Liver (tissue), 9 donors: ENCODE measurements around the gene APOF. TPM values are rescaled to one million over a fixed set of nuclear protein-coding genes. Genes with fewer than 3 reads are reported as not detected.

Experiments used
- DNase-seq: peaks from one replicate; pipeline ENCODE4 v3.0.0-alpha.2; 2017; ENCODE audit warnings: low spot score
- H3K27ac ChIP-seq, 2 donors: one replicate each; pipeline ENCODE4 v1.7.0; 2013; ENCODE audit warnings: inconsistent platforms in 2 of 2, low read length in 2 of 2, control low read depth in 1 of 2, low read depth in 1 of 2, mild to moderate bottlenecking in 1 of 2
- H3K27me3 ChIP-seq, 4 donors: one replicate each; pipeline versions ENCODE4 v1.6.1 to v1.7.0; 2013; ENCODE audit warnings: low read length in 3 of 4, inconsistent platforms in 1 of 4, mild to moderate bottlenecking in 1 of 4, moderate library complexity in 1 of 4; ENCODE audit not compliant: control insufficient read depth in 4 of 4, insufficient read depth in 4 of 4
- H3K36me3 ChIP-seq, 4 donors: one replicate each; pipeline versions ENCODE4 v1.6.1 to v1.7.0; 2013; ENCODE audit warnings: low read length in 3 of 4, mild to moderate bottlenecking in 3 of 4, low read depth in 1 of 4, moderate library complexity in 1 of 4; ENCODE audit not compliant: control insufficient read depth in 4 of 4, insufficient read depth in 3 of 4
- H3K4me1 ChIP-seq, 4 donors: one replicate each; pipeline versions ENCODE4 v1.6.1 to v1.7.0; 2013; ENCODE audit warnings: low read length in 3 of 4, mild to moderate bottlenecking in 3 of 4, moderate library complexity in 1 of 4; ENCODE audit not compliant: control insufficient read depth in 4 of 4, insufficient read depth in 4 of 4
- H3K4me3 ChIP-seq, 3 donors: one replicate each; pipeline versions ENCODE4 v1.6.1 to v1.7.0; 2013; ENCODE audit warnings: low read length in 3 of 3, control low read depth in 1 of 3, low read depth in 1 of 3, mild to moderate bottlenecking in 1 of 3
- H3K9ac ChIP-seq, 2 donors: one replicate each; pipeline ENCODE4 v1.7.0; 2013; ENCODE audit warnings: low read length in 2 of 2, mild to moderate bottlenecking in 2 of 2, moderate library complexity in 2 of 2, control low read depth in 1 of 2, low read depth in 1 of 2
- H3K9me3 ChIP-seq, 4 donors: one replicate each; pipeline versions ENCODE4 v1.6.1 to v1.7.0; 2013; ENCODE audit warnings: low read length in 3 of 4; ENCODE audit not compliant: control insufficient read depth in 4 of 4
- EGR1 ChIP-seq, 2 donors: IDR thresholded peaks; 2 replicates each; pipeline ENCODE4 v1.6.1; 2016 to 2018; ENCODE audit warnings: antibody characterized with exemption in 2 of 2, low read depth in 2 of 2
- FOXA1 ChIP-seq: IDR thresholded peaks from 2 replicates; pipeline ENCODE4 v1.6.1; 2016; ENCODE audit warnings: antibody characterized with exemption
- FOXA2 ChIP-seq: IDR thresholded peaks from 2 replicates; pipeline ENCODE4 v1.6.1; 2016; ENCODE audit warnings: antibody characterized with exemption
- GABPA ChIP-seq, 2 donors: IDR thresholded peaks in 1 of 2; conservative IDR thresholded peaks in 1 of 2; 2 replicates each; pipeline ENCODE4 v1.6.1; 2016; ENCODE audit warnings: antibody characterized with exemption in 2 of 2, mild to moderate bottlenecking in 1 of 2, moderate library complexity in 1 of 2
- HNF4A ChIP-seq, 2 donors: conservative IDR thresholded peaks; 2 replicates each; pipeline ENCODE4 v1.6.1; 2016; ENCODE audit warnings: antibody characterized with exemption in 2 of 2, mild to moderate bottlenecking in 2 of 2
- HNF4G ChIP-seq: IDR thresholded peaks from 2 replicates; pipeline ENCODE4 v1.6.1; 2016; ENCODE audit warnings: antibody characterized with exemption
- JUND ChIP-seq, 2 donors: IDR thresholded peaks; 2 replicates each; pipeline ENCODE4 v1.6.1; 2016; ENCODE audit warnings: antibody characterized with exemption in 2 of 2
- NR2F2 ChIP-seq: IDR thresholded peaks from 2 replicates; pipeline ENCODE4 v1.6.1; 2016; ENCODE audit warnings: antibody characterized with exemption
- RAD21 ChIP-seq, 2 donors: IDR thresholded peaks; 2 replicates each; pipeline ENCODE4 v1.6.1; 2016; ENCODE audit warnings: antibody characterized with exemption in 2 of 2, mild to moderate bottlenecking in 2 of 2
- RXRA ChIP-seq, 2 donors: IDR thresholded peaks; 2 replicates each; pipeline ENCODE4 v1.6.1; 2017 to 2018; ENCODE audit warnings: antibody characterized with exemption in 2 of 2, mild to moderate bottlenecking in 1 of 2
- SP1 ChIP-seq: IDR thresholded peaks from 2 replicates; pipeline ENCODE4 v1.6.1; 2018; ENCODE audit warnings: antibody characterized with exemption, mild to moderate bottlenecking
- TAF1 ChIP-seq: conservative IDR thresholded peaks from 2 replicates; pipeline ENCODE4 v1.6.1; 2016; ENCODE audit warnings: antibody characterized with exemption, mild to moderate bottlenecking
- WGBS: extraction: QIAGEN DNeasy Blood & Tissue Kit; methylation state at CpG from one replicate; pipeline ENCODE4 v1.1.7; 2013; 5-methylcytosine and 5-hydroxymethylcytosine counted together
- polyA plus RNA-seq, 2 donors: library from polyadenylated mRNA; stranded (reverse) in 1 of 2; unstranded in 1 of 2; fragments of 200-250 nt in 1 of 2; fragments of >200 nt in 1 of 2; fragmentation: Nextera tagmentation in 1 of 2; extraction: Ambion mirVana in 1 of 2; gene quantifications; one replicate each; pipeline versions ENCODE4 v1.2.1 to v1.2.3, GENCODE V29; 2013 to 2015
- total RNA-seq, 2 donors: library from RNA; depleted of rRNA; stranded (reverse); fragments of >200 nt; gene quantifications; one replicate each; pipeline ENCODE4 v1.2.3, GENCODE V29; 2014
- TF ChIP-seq, protein P1 (sequence below): IDR thresholded peaks from 2 replicates; pipeline ENCODE4 v1.6.1; 2016; ENCODE audit warnings: antibody characterized with exemption, mild to moderate bottlenecking
- TF ChIP-seq, protein P2 (sequence below): IDR thresholded peaks from 2 replicates; pipeline ENCODE4 v1.6.1; 2016; ENCODE audit warnings: antibody characterized with exemption
- TF ChIP-seq, protein P3 (sequence below): IDR thresholded peaks from 2 replicates; pipeline ENCODE4 v1.6.1; 2016; ENCODE audit warnings: antibody characterized with exemption
- TF ChIP-seq, protein P4 (sequence below): IDR thresholded peaks from 2 replicates; pipeline ENCODE4 v1.6.1; 2016; ENCODE audit warnings: antibody characterized with exemption
- TF ChIP-seq, protein P5 (sequence below): fragments of 150-350 bp; IDR thresholded peaks from 2 replicates; pipeline ENCODE4 v1.5.1; 2017; ENCODE audit warnings: improper control_type of control experiment, low read depth, low read length; ENCODE audit not compliant: missing input control
- donor health status: healthy.
- donor health status: healthy.
- donor health status: healthy.
- donor health status: healthy.
- donor health status: healthy.

APOF gene
- total and polyA plus RNA-seq, 4 donors, result 11.9 to 335 (median 156) TPM

DNA sequence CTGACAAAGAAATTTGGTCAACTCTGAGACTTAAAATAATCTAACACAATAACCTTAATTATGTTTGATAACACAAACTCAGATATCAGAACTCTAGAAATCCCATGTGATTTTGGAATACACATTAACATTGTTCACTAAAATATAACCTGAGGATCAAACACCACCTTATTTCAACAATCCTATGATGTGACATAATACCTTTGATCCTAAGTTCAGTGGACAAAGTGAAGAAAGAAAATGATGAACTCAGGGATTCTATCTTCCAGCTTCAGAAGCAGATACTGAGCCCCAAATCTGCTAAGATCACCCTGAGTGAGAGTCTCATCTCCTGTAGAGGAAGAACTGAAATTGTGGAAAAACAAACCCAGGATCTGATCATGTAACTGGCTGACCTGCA, 35.7 kb upstream of the APOF start:
- no peak for DNase-seq
- no peak overlapping the region for H3K4me3 ChIP-seq
- H3K27me3 ChIP-seq, result no peaks in the 10 kb centered on the region
- no peak overlapping the region for H3K27ac ChIP-seq
- H3K9me3 ChIP-seq, result no peaks in the 10 kb centered on the region
- no peaks in the 10 kb centered on the region for H3K4me1 ChIP-seq
- no peak overlapping the region for H3K9ac ChIP-seq
- no peaks in the 10 kb centered on the region for H3K36me3 ChIP-seq
- TF ChIP-seq FOXA1, result no peak
- no peak for TF ChIP-seq HNF4G
- peak; percentile 56 for TF ChIP-seq HNF4A (conservative IDR thresholded peaks at IDR 0.05)

DNA sequence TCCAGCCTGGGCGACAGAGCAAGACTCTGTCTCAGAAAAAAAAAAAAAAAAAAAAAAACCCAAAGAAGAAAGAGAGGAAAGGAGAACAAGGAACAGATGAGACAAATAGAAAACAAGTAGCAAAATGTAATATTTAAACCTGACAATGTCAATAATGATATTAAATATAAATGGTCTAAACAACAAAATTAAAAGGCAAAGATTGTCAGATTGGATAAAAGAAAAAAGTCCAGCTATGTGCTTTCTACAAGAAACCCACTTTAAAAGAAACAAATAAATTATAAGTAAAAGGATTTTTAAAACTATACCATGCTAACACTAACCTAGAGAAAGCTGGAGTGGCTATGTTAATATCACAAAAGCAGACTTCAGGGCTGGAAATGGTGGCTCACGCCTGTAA, 29.7 kb upstream of the APOF start:
- WGBS, result 100% methylated on average over 2 of the region's 2 CpGs
- TF ChIP-seq FOXA1 (no peak), GABPA (IDR thresholded peaks at IDR 0.05 in 1 of 2, conservative IDR thresholded peaks at IDR 0.05 in 1 of 2) (no peak), HNF4A (conservative IDR thresholded peaks at IDR 0.05) (no peak), RXRA (IDR thresholded peaks at IDR 0.05) (no peak), HNF4G (no peak), NR2F2 (no peak), SP1 (no peak), TAF1 (no peak), RAD21 (IDR thresholded peaks at IDR 0.05) (no peak), FOXA2 (no peak)
- TF ChIP-seq, protein P1, sequence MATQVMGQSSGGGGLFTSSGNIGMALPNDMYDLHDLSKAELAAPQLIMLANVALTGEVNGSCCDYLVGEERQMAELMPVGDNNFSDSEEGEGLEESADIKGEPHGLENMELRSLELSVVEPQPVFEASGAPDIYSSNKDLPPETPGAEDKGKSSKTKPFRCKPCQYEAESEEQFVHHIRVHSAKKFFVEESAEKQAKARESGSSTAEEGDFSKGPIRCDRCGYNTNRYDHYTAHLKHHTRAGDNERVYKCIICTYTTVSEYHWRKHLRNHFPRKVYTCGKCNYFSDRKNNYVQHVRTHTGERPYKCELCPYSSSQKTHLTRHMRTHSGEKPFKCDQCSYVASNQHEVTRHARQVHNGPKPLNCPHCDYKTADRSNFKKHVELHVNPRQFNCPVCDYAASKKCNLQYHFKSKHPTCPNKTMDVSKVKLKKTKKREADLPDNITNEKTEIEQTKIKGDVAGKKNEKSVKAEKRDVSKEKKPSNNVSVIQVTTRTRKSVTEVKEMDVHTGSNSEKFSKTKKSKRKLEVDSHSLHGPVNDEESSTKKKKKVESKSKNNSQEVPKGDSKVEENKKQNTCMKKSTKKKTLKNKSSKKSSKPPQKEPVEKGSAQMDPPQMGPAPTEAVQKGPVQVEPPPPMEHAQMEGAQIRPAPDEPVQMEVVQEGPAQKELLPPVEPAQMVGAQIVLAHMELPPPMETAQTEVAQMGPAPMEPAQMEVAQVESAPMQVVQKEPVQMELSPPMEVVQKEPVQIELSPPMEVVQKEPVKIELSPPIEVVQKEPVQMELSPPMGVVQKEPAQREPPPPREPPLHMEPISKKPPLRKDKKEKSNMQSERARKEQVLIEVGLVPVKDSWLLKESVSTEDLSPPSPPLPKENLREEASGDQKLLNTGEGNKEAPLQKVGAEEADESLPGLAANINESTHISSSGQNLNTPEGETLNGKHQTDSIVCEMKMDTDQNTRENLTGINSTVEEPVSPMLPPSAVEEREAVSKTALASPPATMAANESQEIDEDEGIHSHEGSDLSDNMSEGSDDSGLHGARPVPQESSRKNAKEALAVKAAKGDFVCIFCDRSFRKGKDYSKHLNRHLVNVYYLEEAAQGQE, result no peak
- TF ChIP-seq, protein P2, sequence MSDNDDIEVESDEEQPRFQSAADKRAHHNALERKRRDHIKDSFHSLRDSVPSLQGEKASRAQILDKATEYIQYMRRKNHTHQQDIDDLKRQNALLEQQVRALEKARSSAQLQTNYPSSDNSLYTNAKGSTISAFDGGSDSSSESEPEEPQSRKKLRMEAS, result no peak
- TF ChIP-seq, protein P3, sequence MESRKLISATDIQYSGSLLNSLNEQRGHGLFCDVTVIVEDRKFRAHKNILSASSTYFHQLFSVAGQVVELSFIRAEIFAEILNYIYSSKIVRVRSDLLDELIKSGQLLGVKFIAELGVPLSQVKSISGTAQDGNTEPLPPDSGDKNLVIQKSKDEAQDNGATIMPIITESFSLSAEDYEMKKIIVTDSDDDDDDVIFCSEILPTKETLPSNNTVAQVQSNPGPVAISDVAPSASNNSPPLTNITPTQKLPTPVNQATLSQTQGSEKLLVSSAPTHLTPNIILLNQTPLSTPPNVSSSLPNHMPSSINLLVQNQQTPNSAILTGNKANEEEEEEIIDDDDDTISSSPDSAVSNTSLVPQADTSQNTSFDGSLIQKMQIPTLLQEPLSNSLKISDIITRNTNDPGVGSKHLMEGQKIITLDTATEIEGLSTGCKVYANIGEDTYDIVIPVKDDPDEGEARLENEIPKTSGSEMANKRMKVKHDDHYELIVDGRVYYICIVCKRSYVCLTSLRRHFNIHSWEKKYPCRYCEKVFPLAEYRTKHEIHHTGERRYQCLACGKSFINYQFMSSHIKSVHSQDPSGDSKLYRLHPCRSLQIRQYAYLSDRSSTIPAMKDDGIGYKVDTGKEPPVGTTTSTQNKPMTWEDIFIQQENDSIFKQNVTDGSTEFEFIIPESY, result no peak

DNA sequence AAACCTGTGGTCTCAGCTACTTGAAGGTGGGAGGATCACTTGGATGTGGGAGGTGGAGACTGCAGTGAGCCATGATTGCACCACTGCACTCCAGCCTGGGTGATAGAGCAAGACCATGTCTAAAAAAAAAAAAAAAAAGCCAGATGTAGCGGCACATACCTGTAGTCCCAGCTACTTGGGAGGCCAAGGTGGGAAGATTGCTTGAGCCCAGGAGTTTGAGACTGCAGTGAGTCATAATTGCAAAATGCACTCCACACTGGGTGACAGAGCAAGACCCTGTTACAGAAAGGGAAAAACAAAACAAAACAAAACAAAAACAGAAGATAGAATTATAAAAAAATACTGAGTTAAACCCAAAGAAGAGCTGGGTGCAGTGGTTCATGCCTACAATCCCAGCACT, 29.1 kb upstream of the APOF start:
- Histone ChIP-seq H3K27me3 (no peaks in the 10 kb centered on the region), H3K27ac (no peak overlapping the region), H3K36me3 (no peaks in the 10 kb centered on the region), H3K9ac (no peak overlapping the region), H3K9me3 (no peaks in the 10 kb centered on the region), H3K4me3 (no peak overlapping the region), H3K4me1 (no peaks in the 10 kb centered on the region)
- WGBS, result 100% methylated on average over 1 of the region's 1 CpG
- DNase-seq, result no peak
- TF ChIP-seq, protein P2, result no peak
- TF ChIP-seq, protein P4, sequence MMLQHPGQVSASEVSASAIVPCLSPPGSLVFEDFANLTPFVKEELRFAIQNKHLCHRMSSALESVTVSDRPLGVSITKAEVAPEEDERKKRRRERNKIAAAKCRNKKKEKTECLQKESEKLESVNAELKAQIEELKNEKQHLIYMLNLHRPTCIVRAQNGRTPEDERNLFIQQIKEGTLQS, result no peak
- TF ChIP-seq SP1 (no peak), HNF4G (no peak), JUND (IDR thresholded peaks at IDR 0.05) (no peak), EGR1 (IDR thresholded peaks at IDR 0.05; ENCODE audit: low read depth in 2 of 2) (no peak), NR2F2 (no peak), RAD21 (IDR thresholded peaks at IDR 0.05) (no peak), RXRA (IDR thresholded peaks at IDR 0.05) (no peak)
- TF ChIP-seq, protein P5, sequence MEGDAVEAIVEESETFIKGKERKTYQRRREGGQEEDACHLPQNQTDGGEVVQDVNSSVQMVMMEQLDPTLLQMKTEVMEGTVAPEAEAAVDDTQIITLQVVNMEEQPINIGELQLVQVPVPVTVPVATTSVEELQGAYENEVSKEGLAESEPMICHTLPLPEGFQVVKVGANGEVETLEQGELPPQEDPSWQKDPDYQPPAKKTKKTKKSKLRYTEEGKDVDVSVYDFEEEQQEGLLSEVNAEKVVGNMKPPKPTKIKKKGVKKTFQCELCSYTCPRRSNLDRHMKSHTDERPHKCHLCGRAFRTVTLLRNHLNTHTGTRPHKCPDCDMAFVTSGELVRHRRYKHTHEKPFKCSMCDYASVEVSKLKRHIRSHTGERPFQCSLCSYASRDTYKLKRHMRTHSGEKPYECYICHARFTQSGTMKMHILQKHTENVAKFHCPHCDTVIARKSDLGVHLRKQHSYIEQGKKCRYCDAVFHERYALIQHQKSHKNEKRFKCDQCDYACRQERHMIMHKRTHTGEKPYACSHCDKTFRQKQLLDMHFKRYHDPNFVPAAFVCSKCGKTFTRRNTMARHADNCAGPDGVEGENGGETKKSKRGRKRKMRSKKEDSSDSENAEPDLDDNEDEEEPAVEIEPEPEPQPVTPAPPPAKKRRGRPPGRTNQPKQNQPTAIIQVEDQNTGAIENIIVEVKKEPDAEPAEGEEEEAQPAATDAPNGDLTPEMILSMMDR, result no peak
- TF ChIP-seq, protein P1, result no peak

More for the DNA sequence above, 29.7 kb upstream of the APOF start:
- DNase-seq, result no peak
- Histone ChIP-seq H3K9me3 (no peaks in the 10 kb centered on the region), H3K9ac (no peak overlapping the region), H3K4me1 (no peaks in the 10 kb centered on the region), H3K36me3 (no peaks in the 10 kb centered on the region), H3K4me3 (no peak overlapping the region), H3K27ac (no peak overlapping the region), H3K27me3 (no peaks in the 10 kb centered on the region)
